Loucy (cell line): ENCODE data around the gene EPHB6.

Experiments
- H2AFZ ChIP-seq: fragments of 200-600 bp; sonication (generic); 2 replicates; pipeline ENCODE4 v1.6.0; 2016; ENCODE audit warnings: antibody characterized with exemption, mild to moderate bottlenecking, low read length, moderate library complexity
- H3F3A ChIP-seq: fragments of 200-600 bp; 2 replicates; pipeline ENCODE4 v1.6.0; 2016; ENCODE audit warnings: antibody characterized with exemption, low read depth, mild to moderate bottlenecking
- H3K27me3 ChIP-seq: fragments of 200-600 bp; sonication (generic); 2 replicates; pipeline ENCODE4 v1.6.1; 2014; ENCODE audit warnings: low read length, mild to moderate bottlenecking; ENCODE audit not compliant: insufficient read depth, poor library complexity, severe bottlenecking
- H3K36me3 ChIP-seq: fragments of 200-600 bp; sonication (generic); 2 replicates; pipeline ENCODE4 v1.6.1; 2016; ENCODE audit warnings: low read length; ENCODE audit not compliant: insufficient read depth
- H3K4me1 ChIP-seq: fragments of 200-600 bp; sonication (generic); 2 replicates; pipeline ENCODE4 v1.5.1; 2014; ENCODE audit warnings: low read length, mild to moderate bottlenecking; ENCODE audit not compliant: insufficient read depth, poor library complexity, severe bottlenecking
- H3K4me2 ChIP-seq: fragments of 200-600 bp; sonication (generic); 2 replicates; pipeline ENCODE4 v1.6.0; 2014; ENCODE audit warnings: antibody characterized with exemption, low read length, low read depth, mild to moderate bottlenecking; ENCODE audit not compliant: poor library complexity, severe bottlenecking
- H3K4me3 ChIP-seq: fragments of 200-600 bp; sonication (generic); 2 replicates; pipeline ENCODE4 v1.5.1; 2014; ENCODE audit warnings: low read length, mild to moderate bottlenecking, mixed read lengths; ENCODE audit not compliant: poor library complexity, severe bottlenecking
- H3K79me2 ChIP-seq: fragments of 200-600 bp; sonication (generic); 2 replicates; pipeline ENCODE4 v1.6.1; 2014; ENCODE audit warnings: low read length; ENCODE audit not compliant: insufficient read depth
- H3K9ac ChIP-seq: fragments of 200-600 bp; sonication (generic); 2 replicates; pipeline ENCODE4 v1.6.0; 2014; ENCODE audit warnings: mild to moderate bottlenecking, low read depth, low read length, moderate library complexity; ENCODE audit not compliant: poor library complexity, severe bottlenecking
- H3K9me2 ChIP-seq: fragments of 200-600 bp; sonication (generic); replicated peaks from 2 replicates; pipeline ENCODE4 v1.6.1; 2016; ENCODE audit warnings: low read depth, low read length, mixed read lengths
- H3K9me3 ChIP-seq: fragments of 200-600 bp; sonication (generic); 2 replicates; pipeline ENCODE4 v1.6.1; 2014; ENCODE audit warnings: mild to moderate bottlenecking, antibody characterized with exemption, low read length, low read depth; ENCODE audit not compliant: insufficient read depth
- H4K20me1 ChIP-seq: fragments of 200-600 bp; sonication (generic); 2 replicates; pipeline ENCODE4 v1.6.0; 2014; ENCODE audit warnings: antibody characterized with exemption, low read length, mild to moderate bottlenecking; ENCODE audit not compliant: insufficient read depth, poor library complexity, severe bottlenecking
- EZH2phosphoT487 ChIP-seq: fragments of 200-600 bp; IDR thresholded peaks from 2 replicates; pipeline ENCODE4 v1.6.1; 2018; ENCODE audit warnings: antibody characterized with exemption, mild to moderate bottlenecking, moderate library complexity, borderline replicate concordance
- TF ChIP-seq, protein P1 (sequence below): fragments of 200-600 bp; sonication (generic); conservative IDR thresholded peaks from 2 replicates; pipeline ENCODE4 v1.5.1; 2014; ENCODE audit warnings: mild to moderate bottlenecking, antibody characterized with exemption, low read length

Gene EPHB6

DNA sequence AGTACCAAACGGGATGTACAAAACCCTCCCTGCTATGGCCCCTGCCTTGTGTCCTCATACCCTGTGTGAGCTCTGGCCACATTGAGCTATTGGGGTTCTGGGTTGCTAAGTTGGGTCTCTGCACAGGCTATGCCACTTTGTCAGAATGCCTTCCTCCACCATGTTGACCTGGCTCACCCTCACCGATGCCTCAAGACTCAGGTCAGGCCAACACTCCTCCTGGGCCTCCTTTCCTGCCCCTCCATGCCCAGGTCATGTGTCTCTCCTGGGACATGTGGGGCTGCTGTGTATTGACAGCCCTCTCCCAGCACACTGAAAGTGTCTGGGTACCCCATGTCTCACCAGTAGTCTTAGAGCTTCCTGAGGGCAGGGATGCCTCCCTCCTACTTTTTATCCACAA lies 64.0 kb downstream of the EPHB6 start:
- H3K9me3 ChIP-seq: no peaks in the 10 kb centered on the region
- no peaks in the 10 kb centered on the region for H3K36me3 ChIP-seq
- no peak overlapping the region for H2AFZ ChIP-seq
- no peaks in the 10 kb centered on the region for H3K79me2 ChIP-seq
- H3K4me2 ChIP-seq: no peak overlapping the region
- TF ChIP-seq EZH2phosphoT487: no peak
- TF ChIP-seq, protein P1, sequence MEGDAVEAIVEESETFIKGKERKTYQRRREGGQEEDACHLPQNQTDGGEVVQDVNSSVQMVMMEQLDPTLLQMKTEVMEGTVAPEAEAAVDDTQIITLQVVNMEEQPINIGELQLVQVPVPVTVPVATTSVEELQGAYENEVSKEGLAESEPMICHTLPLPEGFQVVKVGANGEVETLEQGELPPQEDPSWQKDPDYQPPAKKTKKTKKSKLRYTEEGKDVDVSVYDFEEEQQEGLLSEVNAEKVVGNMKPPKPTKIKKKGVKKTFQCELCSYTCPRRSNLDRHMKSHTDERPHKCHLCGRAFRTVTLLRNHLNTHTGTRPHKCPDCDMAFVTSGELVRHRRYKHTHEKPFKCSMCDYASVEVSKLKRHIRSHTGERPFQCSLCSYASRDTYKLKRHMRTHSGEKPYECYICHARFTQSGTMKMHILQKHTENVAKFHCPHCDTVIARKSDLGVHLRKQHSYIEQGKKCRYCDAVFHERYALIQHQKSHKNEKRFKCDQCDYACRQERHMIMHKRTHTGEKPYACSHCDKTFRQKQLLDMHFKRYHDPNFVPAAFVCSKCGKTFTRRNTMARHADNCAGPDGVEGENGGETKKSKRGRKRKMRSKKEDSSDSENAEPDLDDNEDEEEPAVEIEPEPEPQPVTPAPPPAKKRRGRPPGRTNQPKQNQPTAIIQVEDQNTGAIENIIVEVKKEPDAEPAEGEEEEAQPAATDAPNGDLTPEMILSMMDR: no peak
- no peaks in the 10 kb centered on the region for H4K20me1 ChIP-seq
- no peaks in the 10 kb centered on the region for H3F3A ChIP-seq
- no peaks in the 10 kb centered on the region for H3K27me3 ChIP-seq
- no peak overlapping the region for H3K4me3 ChIP-seq
- H3K9ac ChIP-seq: no peak overlapping the region
- H3K9me2 ChIP-seq: no peaks in the 10 kb centered on the region
- H3K4me1 ChIP-seq: peaks cover 7% of the 10 kb centered on the region

DNA sequence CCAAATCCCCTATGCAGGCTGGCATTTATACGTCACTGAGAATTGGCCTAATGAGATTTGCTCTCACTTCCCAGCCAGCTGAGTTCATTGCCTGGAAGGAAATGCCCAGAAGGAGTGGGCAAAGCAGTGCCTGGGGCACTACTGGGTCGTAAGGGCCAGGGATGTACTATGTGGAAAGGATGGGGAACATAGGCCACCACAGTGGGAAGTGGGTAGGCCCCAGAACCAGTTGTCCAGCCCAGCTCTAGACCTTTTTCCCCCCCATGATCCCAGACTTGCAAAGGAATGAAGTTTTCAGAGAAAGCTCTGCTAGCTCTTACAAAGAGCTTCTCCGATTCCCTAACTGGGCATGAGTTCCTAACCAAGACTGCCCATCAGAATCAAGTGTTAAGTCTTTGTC lies 64.8 kb downstream of the EPHB6 start:
- no peaks in the 10 kb centered on the region for H3F3A ChIP-seq
- H3K4me3 ChIP-seq: no peak overlapping the region
- H3K79me2 ChIP-seq: no peaks in the 10 kb centered on the region
- H3K4me2 ChIP-seq: no peak overlapping the region
- H2AFZ ChIP-seq: no peak overlapping the region
- H4K20me1 ChIP-seq: no peaks in the 10 kb centered on the region
- TF ChIP-seq, protein P1: no peak
- TF ChIP-seq EZH2phosphoT487: no peak
- no peaks in the 10 kb centered on the region for H3K9me2 ChIP-seq
- no peaks in the 10 kb centered on the region for H3K4me1 ChIP-seq
- H3K9ac ChIP-seq: no peak overlapping the region
- H3K36me3 ChIP-seq: no peaks in the 10 kb centered on the region
- H3K27me3 ChIP-seq: no peaks in the 10 kb centered on the region
- no peaks in the 10 kb centered on the region for H3K9me3 ChIP-seq
